AG04450 (cell line): Measurements from ENCODE around the gene FAM9B. TPM values are rescaled to one million over a fixed set of nuclear protein-coding genes. Genes with fewer than 3 reads are reported as not detected.

Experiments used
- CTCF ChIA-PET: fragments of 300-600, 350-600 bp; formaldehyde crosslinking; extraction: SDS; loops from one replicate; lab custom pipeline; 2022; ENCODE audit warnings: antibody characterized with exemption, inconsistent platforms; lab: Charles Lee
- POLR2A ChIA-PET: fragments of 350-600 bp; formaldehyde crosslinking; extraction: SDS; loops from one replicate; lab custom pipeline; 2021; ENCODE audit warnings: antibody characterized with exemption, inconsistent platforms; lab: Yijun Ruan, JAX
- DNase-seq: peaks from one replicate; pipeline ENCODE4 v3.0.0-alpha.2; 2011; ENCODE audit warnings: low read depth, low spot score
- H3K27ac ChIP-seq: one replicate; pipeline ENCODE4 v1.5.1; 2012; ENCODE audit warnings: low read depth, low read length, control low read depth
- H3K27me3 ChIP-seq: one replicate; pipeline ENCODE4 v1.6.0; 2012; ENCODE audit warnings: low read length; ENCODE audit not compliant: control insufficient read depth, insufficient read depth
- H3K4me3 ChIP-seq: 2 replicates; pipeline ENCODE4 v1.5.1; 2011; ENCODE audit warnings: mild to moderate bottlenecking, low read depth, low read length, control low read depth
- H3K9me3 ChIP-seq: 2 replicates; pipeline ENCODE4 v1.5.1; 2012; ENCODE audit warnings: low read length; ENCODE audit not compliant: control insufficient read depth, insufficient read depth
- CTCF ChIP-seq: IDR thresholded peaks from 2 replicates; pipeline ENCODE4 v1.5.1; 2011; ENCODE audit warnings: low read depth, low read length, control low read depth, inconsistent platforms
- polyA plus RNA-seq: library from polyadenylated mRNA; depleted of rRNA; stranded (reverse); fragments of >200 nt; gene quantifications from 2 replicates; pipeline ENCODE4 v1.2.3, GENCODE V29; 2011

FAM9B gene
- polyA plus RNA-seq, 1 experiment = not detected

GRCh38 chrX:9069573-9069972 is 35.6 kb upstream of the FAM9B start:
- Histone ChIP-seq H3K27ac (no peak overlapping the region), H3K9me3 (no peaks in the 10 kb centered on the region), H3K4me3 (no peak overlapping the region), H3K27me3 (no peaks in the 10 kb centered on the region)
- ChIA-PET POLR2A (no interaction called here), CTCF (no interaction called here)
- DNase-seq = no peak
- TF ChIP-seq CTCF = no peak

- no peak overlapping the region for H3K4me3 ChIP-seq
- no peaks in the 10 kb centered on the region for H3K27me3 ChIP-seq
- no peak for DNase-seq
- POLR2A ChIA-PET = no interaction called here
- no peaks in the 10 kb centered on the region for H3K9me3 ChIP-seq
- CTCF ChIA-PET = no interaction called here
- no peak for TF ChIP-seq CTCF
- H3K27ac ChIP-seq = no peak overlapping the region
These were observed 30.8 kb upstream of the FAM9B start for GRCh38 chrX:9064694-9065093.

- H3K4me3 ChIP-seq = no peak overlapping the region
- H3K27me3 ChIP-seq = no peaks in the 10 kb centered on the region
- ChIA-PET POLR2A (no interaction called here), CTCF (no interaction called here)
- no peaks in the 10 kb centered on the region for H3K9me3 ChIP-seq
- no peak overlapping the region for H3K27ac ChIP-seq
- no peak for DNase-seq
- TF ChIP-seq CTCF = no peak
These were observed 28.7 kb upstream of the FAM9B start for GRCh38 chrX:9062641-9063040.

DNA sequence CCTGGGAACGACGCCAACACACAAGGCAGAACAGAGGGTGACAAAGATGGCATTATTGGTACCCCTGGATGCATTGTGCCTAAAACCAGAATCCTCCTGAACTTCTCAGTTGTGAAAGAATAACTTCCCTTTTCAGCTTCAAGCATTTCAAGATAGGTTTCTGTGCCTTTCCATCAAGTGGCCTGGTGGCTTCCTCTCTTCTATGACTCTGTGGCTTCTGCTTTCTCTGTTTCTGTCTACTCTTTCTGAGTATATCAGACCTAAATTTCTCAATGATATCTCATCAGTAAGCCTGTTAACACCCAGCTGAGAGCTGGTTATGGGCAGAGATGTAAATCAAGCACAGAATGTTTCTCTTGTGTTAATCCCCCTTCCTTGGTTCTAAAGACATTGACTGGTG is 21.4 kb upstream of the FAM9B start:
- no peak for TF ChIP-seq CTCF
- DNase-seq = no peak
- H3K27ac ChIP-seq = no peak overlapping the region
- H3K27me3 ChIP-seq = no peaks in the 10 kb centered on the region
- no peak overlapping the region for H3K4me3 ChIP-seq
- CTCF ChIA-PET = no interaction called here
- no peaks in the 10 kb centered on the region for H3K9me3 ChIP-seq
- POLR2A ChIA-PET = no interaction called here

DNA sequence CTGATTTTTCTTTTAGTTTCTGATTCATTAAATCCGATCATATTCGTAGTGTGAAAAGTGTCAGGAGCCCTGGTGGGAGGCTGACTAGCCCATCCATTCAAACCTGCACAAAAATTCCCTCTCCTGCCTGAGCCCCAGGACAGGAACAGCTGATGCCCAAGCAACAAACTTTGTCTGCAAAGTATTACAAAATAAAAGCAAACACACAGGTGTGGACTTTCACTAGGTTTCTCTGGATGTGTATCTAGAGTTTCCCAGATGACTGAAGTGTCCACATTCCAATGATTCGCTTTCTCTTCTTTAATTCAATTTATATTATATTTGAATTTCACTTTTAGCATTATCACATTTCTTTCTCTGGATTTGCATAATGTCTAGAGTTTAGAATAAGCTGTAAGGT is 18.2 kb upstream of the FAM9B start:
- H3K27ac ChIP-seq = no peak overlapping the region
- CTCF ChIA-PET = no interaction called here
- H3K4me3 ChIP-seq = no peak overlapping the region
- H3K27me3 ChIP-seq = no peaks in the 10 kb centered on the region
- no peaks in the 10 kb centered on the region for H3K9me3 ChIP-seq
- TF ChIP-seq CTCF = no peak
- POLR2A ChIA-PET = no interaction called here
- DNase-seq = no peak
